H1 (cell line): ENCODE data around the gene WDR33. TPM values are rescaled to one million over a fixed set of nuclear protein-coding genes. Genes with fewer than 3 reads are reported as not detected.

ENCODE experiments used
- CTCF ChIA-PET: fragments of 300-600 bp; sonication (Branson Sonifier 250); formaldehyde crosslinking; loops from one replicate; lab custom pipeline; 2021; ENCODE audit not compliant: partially characterized antibody; lab: Charles Lee
- POLR2A ChIA-PET: fragments of 300-600 bp; sonication (Branson Sonifier 250); formaldehyde crosslinking; loops from one replicate; lab custom pipeline; 2021; ENCODE audit warnings: inconsistent platforms; ENCODE audit not compliant: partially characterized antibody; lab: Charles Lee
- DNase-seq, 2 experiments: peaks; one replicate each; pipeline versions ENCODE4 v3.0.0 to v3.0.0-alpha.2; 2010 to 2022; ENCODE audit warnings: low spot score in 2 of 2, low read depth in 1 of 2, mixed read lengths in 1 of 2
- FAIRE-seq: peaks from 2 replicates; lab custom pipeline; 2011; peaks lifted over from hg19 to GRCh38; lab: Jason Lieb, UNC
- H2AFZ ChIP-seq: 2 replicates; pipeline ENCODE4 v1.8.1; 2012; ENCODE audit warnings: low read length, inconsistent platforms
- H2AK5ac ChIP-seq: 2 replicates; pipeline ENCODE4 v1.6.1; 2013; ENCODE audit warnings: low read depth, low read length
- H2BK120ac ChIP-seq: replicated peaks from 2 replicates; pipeline ENCODE3; 2013; ENCODE audit warnings: low read depth, low read length, inconsistent platforms
- H2BK12ac ChIP-seq: 2 replicates; pipeline ENCODE4 v1.6.1; 2013; ENCODE audit warnings: low read depth, low read length
- H2BK15ac ChIP-seq: 2 replicates; pipeline ENCODE4 v1.6.1; 2013; ENCODE audit warnings: low read length
- H2BK20ac ChIP-seq: 2 replicates; pipeline ENCODE4 v1.6.1; 2013; ENCODE audit warnings: low read length
- H2BK5ac ChIP-seq: 2 replicates; pipeline ENCODE4 v1.6.1; 2013; ENCODE audit warnings: low read depth, low read length
- H3K14ac ChIP-seq: 2 replicates; pipeline ENCODE4 v1.6.1; 2013; ENCODE audit warnings: inconsistent platforms; ENCODE audit not compliant: insufficient read length
- H3K18ac ChIP-seq: 2 replicates; pipeline ENCODE4 v1.6.1; 2013; ENCODE audit warnings: low read length; ENCODE audit errors: extremely low read depth
- H3K23ac ChIP-seq: 2 replicates; pipeline ENCODE4 v1.6.1; 2013; ENCODE audit warnings: inconsistent platforms; ENCODE audit not compliant: insufficient read length
- H3K23me2 ChIP-seq: 2 replicates; pipeline ENCODE4 v1.6.1; 2013; ENCODE audit warnings: low read depth, low read length
- H3K27ac ChIP-seq: 2 replicates; pipeline ENCODE4 v1.6.1; 2011; ENCODE audit warnings: low read depth, low read length, inconsistent platforms
- H3K27me3 ChIP-seq, 4 experiments: replicated peaks in 1 of 4; 1 replicate in 1 of 4; 2 replicates in 3 of 4; pipeline versions ENCODE4 v1.6.1 to v1.8.1; 2011 to 2013; ENCODE audit warnings: low read length in 3 of 4, mild to moderate bottlenecking in 3 of 4, inconsistent platforms in 2 of 4, mixed read lengths in 2 of 4, moderate library complexity in 1 of 4; ENCODE audit not compliant: control insufficient read depth in 3 of 4, insufficient read depth in 3 of 4; ENCODE audit errors: extremely low read depth in 1 of 4
- H3K36me3 ChIP-seq, 4 experiments: 2 replicates each; pipeline versions ENCODE4 v1.6.1 to v1.8.1; 2011 to 2013; ENCODE audit warnings: mild to moderate bottlenecking in 4 of 4, low read length in 3 of 4, moderate library complexity in 2 of 4, control low read depth in 1 of 4, inconsistent platforms in 1 of 4; ENCODE audit not compliant: insufficient read depth in 4 of 4, control insufficient read depth in 2 of 4
- H3K4ac ChIP-seq: replicated peaks from 2 replicates; pipeline ENCODE3; 2013; ENCODE audit warnings: low read length, low read depth, mixed read lengths, inconsistent platforms; ENCODE audit not compliant: insufficient read length
- H3K4me1 ChIP-seq, 4 experiments: replicated peaks in 1 of 4; 1 replicate in 1 of 4; 2 replicates in 3 of 4; pipeline versions ENCODE4 v1.6.1 to v1.8.1; 2011 to 2013; ENCODE audit warnings: low read length in 3 of 4, inconsistent platforms in 2 of 4, mixed read lengths in 1 of 4; ENCODE audit not compliant: insufficient read depth in 4 of 4, control insufficient read depth in 3 of 4
- H3K4me2 ChIP-seq, 2 experiments: 2 replicates each; pipeline versions ENCODE4 v1.6.1 to v1.8.1; 2011 to 2013; ENCODE audit warnings: low read depth in 2 of 2, low read length in 2 of 2, control low read depth in 1 of 2, inconsistent platforms in 1 of 2, mild to moderate bottlenecking in 1 of 2; ENCODE audit not compliant: insufficient read depth in 1 of 2
- H3K4me3 ChIP-seq, 4 experiments: fragments of 200-600, 300-600 bp in 1 of 4; sonication (generic), shearing (Covaris generic), sonication (Bioruptor Twin) in 1 of 4; 2 replicates each; pipeline versions ENCODE4 v1.5.1 to v1.8.1; 2011 to 2016; ENCODE audit warnings: low read length in 4 of 4, low read depth in 3 of 4, control low read depth in 2 of 4, inconsistent platforms in 2 of 4, mild to moderate bottlenecking in 2 of 4, mixed read lengths in 1 of 4, moderate library complexity in 1 of 4; ENCODE audit not compliant: insufficient read depth in 2 of 4; ENCODE audit errors: extremely low read depth in 1 of 4
- H3K56ac ChIP-seq: replicated peaks from 2 replicates; pipeline ENCODE3; 2013; ENCODE audit warnings: low read depth, mild to moderate bottlenecking, mixed read lengths, low read length, inconsistent platforms; ENCODE audit not compliant: insufficient read length
- H3K79me1 ChIP-seq: 2 replicates; pipeline ENCODE4 v1.6.1; 2013; ENCODE audit warnings: low read depth, low read length, control low read depth
- H3K79me2 ChIP-seq, 2 experiments: 2 replicates each; pipeline versions ENCODE4 v1.6.1 to v1.8.1; 2012 to 2013; ENCODE audit warnings: low read length in 2 of 2, mild to moderate bottlenecking in 2 of 2, inconsistent platforms in 1 of 2; ENCODE audit not compliant: insufficient read depth in 2 of 2, control insufficient read depth in 1 of 2
- H3K9ac ChIP-seq, 4 experiments: replicated peaks in 1 of 4; 1 replicate in 1 of 4; 2 replicates in 3 of 4; pipeline versions ENCODE4 v1.6.1 to v1.8.1; 2011 to 2013; ENCODE audit warnings: low read depth in 3 of 4, low read length in 3 of 4, control low read depth in 2 of 4, mild to moderate bottlenecking in 2 of 4, moderate library complexity in 2 of 4, inconsistent platforms in 1 of 4; ENCODE audit errors: extremely low read depth in 1 of 4
- H3K9me3 ChIP-seq, 2 experiments: 2 replicates each; pipeline versions ENCODE4 v1.6.1 to v1.8.1; 2012 to 2013; ENCODE audit warnings: mild to moderate bottlenecking in 2 of 2, moderate library complexity in 2 of 2, control low read depth in 1 of 2, inconsistent platforms in 1 of 2, low read depth in 1 of 2, low read length in 1 of 2, mixed read lengths in 1 of 2; ENCODE audit not compliant: insufficient read depth in 2 of 2
- H4K20me1 ChIP-seq, 2 experiments: replicated peaks in 1 of 2; 2 replicates each; pipeline versions ENCODE3 to v1.8.1; 2011 to 2013; ENCODE audit warnings: inconsistent platforms in 2 of 2, low read length in 2 of 2, mild to moderate bottlenecking in 1 of 2; ENCODE audit not compliant: insufficient read depth in 2 of 2, control insufficient read depth in 1 of 2
- H4K5ac ChIP-seq: 2 replicates; pipeline ENCODE4 v1.6.1; 2013; ENCODE audit warnings: low read length, low read depth, mixed read lengths, inconsistent platforms; ENCODE audit not compliant: insufficient read length
- H4K8ac ChIP-seq: 2 replicates; pipeline ENCODE4 v1.8.0; 2013; ENCODE audit warnings: mild to moderate bottlenecking, moderate library complexity, low read length, inconsistent platforms; ENCODE audit not compliant: insufficient read depth; ENCODE audit errors: extremely low read depth
- H4K91ac ChIP-seq: replicated peaks from 2 replicates; pipeline ENCODE3; 2013; ENCODE audit warnings: low read length, mixed read lengths, inconsistent platforms; ENCODE audit not compliant: insufficient read length
- POLR2A ChIP-seq, 2 experiments: IDR thresholded peaks; 1 replicate in 1 of 2; 2 replicates in 1 of 2; pipeline ENCODE4 v1.6.1; 2011; ENCODE audit warnings: low read depth in 2 of 2, low read length in 2 of 2, mild to moderate bottlenecking in 2 of 2; ENCODE audit errors: control extremely low read depth in 1 of 2
- SP2 ChIP-seq: IDR thresholded peaks from 2 replicates; pipeline ENCODE4 v1.6.1; 2012; ENCODE audit warnings: mild to moderate bottlenecking, low read length, inconsistent platforms
- TAF1 ChIP-seq: IDR thresholded peaks from 2 replicates; pipeline ENCODE4 v1.6.1; 2011; ENCODE audit warnings: mild to moderate bottlenecking, low read depth, low read length
- TCF12 ChIP-seq: IDR thresholded peaks from 2 replicates; pipeline ENCODE4 v1.6.1; 2011; ENCODE audit warnings: low read depth, mild to moderate bottlenecking, low read length
- WGBS, 2 experiments: shearing (Covaris generic) in 1 of 2; methylation state at CpG; one replicate each; pipeline versions ENCODE4 v1.1.6 to v1.1.7; 2013 to 2015; ENCODE audit warnings: low lambda C conversion rate in 2 of 2, mixed read lengths in 2 of 2, inconsistent platforms in 1 of 2, low coverage in 1 of 2, missing lambda C conversion rate in 1 of 2; ENCODE audit not compliant: insufficient replicate concordance in 2 of 2, insufficient coverage in 1 of 2, insufficient read length in 1 of 2; ENCODE audit errors: extremely low coverage in 1 of 2, missing lambda C conversion rate in 1 of 2; 5-methylcytosine and 5-hydroxymethylcytosine counted together
- polyA plus RNA-seq, 7 experiments: library from polyadenylated mRNA; depleted of rRNA in 3 of 7; stranded (reverse) in 5 of 7; unstranded in 2 of 7; fragments of >200 nt in 5 of 7; fragments of 200-250 nt in 2 of 7; gene quantifications; 1 replicate in 5 of 7; 2 replicates in 1 of 7; 4 replicates in 1 of 7; pipeline versions ENCODE4 v1.2.1 to v1.2.3, GENCODE V29; 2011 to 2013; ENCODE audit warnings: missing spikeins in 2 of 7, mixed read lengths in 2 of 7
- total RNA-seq: library from RNA; stranded (reverse); fragmentation: NEBNext Ultra II Directional; extraction: Animal tissue kit (Norgen Biotek cat#: 25700); gene quantifications from 2 replicates; pipeline ENCODE4 v1.2.1, GENCODE V29; 2021

Gene WDR33
- total and polyA plus RNA-seq, 2 of the 8 experiments (the other 6 are each of a cell fraction or from before 2014, with no cell fraction given), result 18.1 to 82.7 TPM

GRCh38 chr2:127770973-127771735, 39.8 kb downstream of the WDR33 start:
- Histone ChIP-seq H3K4ac (no peak overlapping the region), H2BK20ac (no peak overlapping the region), H4K5ac (no peak overlapping the region), H3K79me2 (peaks cover 3 to 56% of the 10 kb centered on the region in 2 experiments; a peak in 2 of 4 replicates), H3K9me3 (no peaks in the 10 kb centered on the region), H3K4me1 (peaks cover 0 to 5% (median 0%) of the 10 kb centered on the region in 4 experiments; a peak in 1 of 7 replicates), H3K4me3 (no peak overlapping the region), H2BK120ac (no peak overlapping the region), H2BK15ac (no peak overlapping the region), H3K36me3 (peaks cover 0 to 39% (median 6%) of the 10 kb centered on the region in 4 experiments; a peak in 5 of 8 replicates), H3K27ac (no peak overlapping the region), H4K20me1 (peaks cover 6 to 9% of the 10 kb centered on the region in 2 experiments), H3K27me3 (no peaks in the 10 kb centered on the region), H3K79me1 (no peaks in the 10 kb centered on the region), H3K18ac (no peak overlapping the region), H2BK5ac (no peak overlapping the region), H2AK5ac (no peak overlapping the region), H3K56ac (peak overlapping the region; percentile 14), H2BK12ac (no peak overlapping the region), H3K4me2 (no peak overlapping the region), H3K23ac (no peak overlapping the region), H2AFZ (no peak overlapping the region), H4K91ac (no peak overlapping the region), H4K8ac (no peak overlapping the region), H3K14ac (no peak overlapping the region), H3K9ac (no peak overlapping the region)
- 92% methylated on average over 9 of the region's 9 CpGs; no CpG with 5 or more reads in 1 of the 2 experiments for WGBS, 2 experiments
- CTCF ChIA-PET, result no interaction called here
- no peak for FAIRE-seq
- POLR2A ChIA-PET, result no interaction called here
- no peak for DNase-seq
- no peak for TF ChIP-seq POLR2A (IDR thresholded peaks at IDR 0.05; ENCODE audit: control extremely low read depth in 1 of 2, low read depth in 2 of 2, low read length in 2 of 2)
- no peak for TF ChIP-seq TAF1
- no peak for TF ChIP-seq SP2
- no peak for TF ChIP-seq TCF12
- TF ChIP-seq, all 59 proteins: peak for 0
- no peaks in the 10 kb centered on the region for H3K23me2 ChIP-seq
